HG03045 (cell line): Measurements from ENCODE around the gene KRTAP4-3.
"Not testable (repeated sequence)": the region's sequence is repeated elsewhere in the genome, so short reads cannot be mapped to it uniquely, and the experiment has no call there.

Experiments used
- ATAC-seq: cut with Tn5 transposase; IDR thresholded peaks from one replicate; pipeline ENCODE4 v1.9.1; 2021; ENCODE audit warnings: mild to moderate bottlenecking, moderate library complexity; ENCODE audit not compliant: unreplicated experiment

Gene KRTAP4-3

GRCh38 chr17:41119696-41120690 is 48.0 kb downstream of the KRTAP4-3 start:
- ATAC-seq: not testable (repeated sequence)

DNA sequence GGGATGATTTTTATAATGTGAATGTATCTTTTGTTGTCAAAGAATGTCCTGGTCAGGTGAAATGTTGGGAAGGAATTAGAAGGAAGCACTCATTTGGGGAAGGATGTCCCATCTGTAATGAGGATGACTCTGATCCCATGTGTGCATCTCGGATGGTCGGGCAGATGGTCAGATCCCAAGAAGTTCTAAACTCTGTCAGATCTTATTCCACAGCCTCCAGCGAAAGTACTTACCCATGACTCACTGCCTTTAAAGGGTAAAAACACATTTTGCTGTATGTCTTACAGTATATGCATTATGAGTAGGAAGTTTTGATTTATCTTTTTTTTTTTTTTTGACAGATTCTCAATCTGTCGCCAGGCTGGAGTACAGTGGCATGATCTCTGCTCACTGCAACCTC is 49.3 kb downstream of the KRTAP4-3 start:
- no peak for ATAC-seq

- not testable (repeated sequence) for ATAC-seq
Measured at GRCh38 chr17:41117846-41118386, 50.1 kb downstream of the KRTAP4-3 start, which contains the start of gene KRTAP4-11. Gene KRTAP4-11, minus strand, starts transcription at chr17:41118373. Its CDS starts 58 bp downstream, at chr17:41118315.
